Measurements from ENCODE around the gene NELL1. TPM values are rescaled to one million over a fixed set of nuclear protein-coding genes. Genes with fewer than 3 reads are reported as not detected.
A peak's percentile ranks its signal among the peaks of the same experiment; 100 is the strongest.

The NELL1 gene
- polyA plus RNA-seq, 2 of the 4 experiments (the other 2 are of a cell fraction), result not detected

GRCh38 chr11:21560466-21560975 is 891.1 kb downstream of the NELL1 start:
- WGBS (ENCODE audit: missing lambda C conversion rate), result 71% methylated on average over 2 of the region's 2 CpGs

GRCh38 chr11:21561581-21561980 is 892.2 kb downstream of the NELL1 start:
- FAIRE-seq (no peak), DNase-seq (ENCODE audit: low read depth in 1 of 2, low spot score in 1 of 2) (peak; percentile 22 to 72)

More at GRCh38 chr11:21560466-21560975, 891.1 kb downstream of the NELL1 start:
- ChIA-PET POLR2A (no interaction called here), CTCF (no interaction called here)
- TF ChIP-seq USF2 (IDR thresholded peaks at IDR 0.05) (no peak), JUNB (IDR thresholded peaks at IDR 0.05) (no peak), MAFK (IDR thresholded peaks at IDR 0.05; ENCODE audit: partially characterized antibody) (no peak), ZNF302 (CRISPR knock-in tag; IDR thresholded peaks at IDR 0.05) (no peak), BHLHE40 (IDR thresholded peaks at IDR 0.05; ENCODE audit: low read depth, low read length) (no peak), TFCP2L1 (CRISPR knock-in tag; IDR thresholded peaks at IDR 0.05) (no peak), EHMT2 (IDR thresholded peaks at IDR 0.05; ENCODE audit: low read depth) (no peak), KDM5A (IDR thresholded peaks at IDR 0.05) (no peak), NR3C1 (IDR thresholded peaks at IDR 0.05) (no peak), POLR2A (IDR thresholded peaks at IDR 0.05; ENCODE audit: low read length) (no peak)
- TF ChIP-seq, protein P1, sequence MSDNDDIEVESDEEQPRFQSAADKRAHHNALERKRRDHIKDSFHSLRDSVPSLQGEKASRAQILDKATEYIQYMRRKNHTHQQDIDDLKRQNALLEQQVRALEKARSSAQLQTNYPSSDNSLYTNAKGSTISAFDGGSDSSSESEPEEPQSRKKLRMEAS (IDR thresholded peaks at IDR 0.05), result no peak
- TF ChIP-seq, protein P2, sequence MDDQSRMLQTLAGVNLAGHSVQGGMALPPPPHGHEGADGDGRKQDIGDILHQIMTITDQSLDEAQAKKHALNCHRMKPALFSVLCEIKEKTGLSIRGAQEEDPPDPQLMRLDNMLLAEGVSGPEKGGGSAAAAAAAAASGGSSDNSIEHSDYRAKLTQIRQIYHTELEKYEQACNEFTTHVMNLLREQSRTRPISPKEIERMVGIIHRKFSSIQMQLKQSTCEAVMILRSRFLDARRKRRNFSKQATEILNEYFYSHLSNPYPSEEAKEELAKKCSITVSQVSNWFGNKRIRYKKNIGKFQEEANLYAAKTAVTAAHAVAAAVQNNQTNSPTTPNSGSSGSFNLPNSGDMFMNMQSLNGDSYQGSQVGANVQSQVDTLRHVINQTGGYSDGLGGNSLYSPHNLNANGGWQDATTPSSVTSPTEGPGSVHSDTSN (IDR thresholded peaks at IDR 0.05), result no peak
- TF ChIP-seq, protein P3, sequence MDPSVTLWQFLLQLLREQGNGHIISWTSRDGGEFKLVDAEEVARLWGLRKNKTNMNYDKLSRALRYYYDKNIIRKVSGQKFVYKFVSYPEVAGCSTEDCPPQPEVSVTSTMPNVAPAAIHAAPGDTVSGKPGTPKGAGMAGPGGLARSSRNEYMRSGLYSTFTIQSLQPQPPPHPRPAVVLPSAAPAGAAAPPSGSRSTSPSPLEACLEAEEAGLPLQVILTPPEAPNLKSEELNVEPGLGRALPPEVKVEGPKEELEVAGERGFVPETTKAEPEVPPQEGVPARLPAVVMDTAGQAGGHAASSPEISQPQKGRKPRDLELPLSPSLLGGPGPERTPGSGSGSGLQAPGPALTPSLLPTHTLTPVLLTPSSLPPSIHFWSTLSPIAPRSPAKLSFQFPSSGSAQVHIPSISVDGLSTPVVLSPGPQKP (IDR thresholded peaks at IDR 0.05; ENCODE audit: low read depth, low read length), result no peak
- peaks cover 7% of the 10 kb centered on the region; the same call in 1 of the 3 replicates for H3K9me3 ChIP-seq
- no peak overlapping the region for H3K4me3 ChIP-seq
- DNase-seq (ENCODE audit: low read depth in 1 of 2, low spot score in 1 of 2), result no peak
- no peak for FAIRE-seq
- peak overlapping the region; percentile 18 to 85; a peak in 4 of 6 replicates for H3K27ac ChIP-seq
- H3K4me2 ChIP-seq, result no peak overlapping the region
- H3K4me1 ChIP-seq, result peaks cover 44% of the 10 kb centered on the region
- ATAC-seq, result no peak

More at GRCh38 chr11:21561581-21561980, 892.2 kb downstream of the NELL1 start:
- ChIA-PET CTCF (no interaction called here), POLR2A (no interaction called here)
- no peak overlapping the region for H3K4me3 ChIP-seq
- peak overlapping the region; percentile 72 for H3K4me2 ChIP-seq
- peaks cover 7% of the 10 kb centered on the region; the same call in 1 of the 3 replicates for H3K9me3 ChIP-seq
- 3% methylated on average over 1 of the region's 1 CpG for WGBS (ENCODE audit: missing lambda C conversion rate)
- peaks cover 42% of the 10 kb centered on the region for H3K4me1 ChIP-seq
- no peak for TF ChIP-seq KDM5A (IDR thresholded peaks at IDR 0.05)
- TF ChIP-seq POLR2AphosphoS2 (conservative IDR thresholded peaks at IDR 0.05; ENCODE audit: low read length), result no peak
- TF ChIP-seq, protein P4, sequence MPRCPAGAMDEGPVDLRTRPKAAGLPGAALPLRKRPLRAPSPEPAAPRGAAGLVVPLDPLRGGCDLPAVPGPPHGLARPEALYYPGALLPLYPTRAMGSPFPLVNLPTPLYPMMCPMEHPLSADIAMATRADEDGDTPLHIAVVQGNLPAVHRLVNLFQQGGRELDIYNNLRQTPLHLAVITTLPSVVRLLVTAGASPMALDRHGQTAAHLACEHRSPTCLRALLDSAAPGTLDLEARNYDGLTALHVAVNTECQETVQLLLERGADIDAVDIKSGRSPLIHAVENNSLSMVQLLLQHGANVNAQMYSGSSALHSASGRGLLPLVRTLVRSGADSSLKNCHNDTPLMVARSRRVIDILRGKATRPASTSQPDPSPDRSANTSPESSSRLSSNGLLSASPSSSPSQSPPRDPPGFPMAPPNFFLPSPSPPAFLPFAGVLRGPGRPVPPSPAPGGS (IDR thresholded peaks at IDR 0.05), result no peak
- 0 out of 5 replicates have a peak, but pooled peaks of 1 of the 2 experiments have one; percentile 23 for TF ChIP-seq EP300 (IDR thresholded peaks at IDR 0.05)
- TF ChIP-seq NR3C1 (IDR thresholded peaks at IDR 0.05), result no peak
- TF ChIP-seq FOSL2 (IDR thresholded peaks at IDR 0.05), result 0 out of 2 replicates have a peak, but pooled peaks have one; percentile 25
- peak; percentile 34; the same call in 1 of the 2 replicates for TF ChIP-seq FOSL2 (CRISPR knock-in tag; IDR thresholded peaks at IDR 0.05)
- no peak for TF ChIP-seq SMC3 (IDR thresholded peaks at IDR 0.05)
- TF ChIP-seq, protein P1 (IDR thresholded peaks at IDR 0.05), result no peak; the same call in 1 of the 2 replicates
- peak in 1 of 2 experiments; percentile 10; a peak in 1 of 5 replicates for TF ChIP-seq RAD21 (conservative IDR thresholded peaks at IDR 0.05 in 1 of 2, IDR thresholded peaks at IDR 0.05 in 1 of 2)
- TF ChIP-seq KDM1A (IDR thresholded peaks at IDR 0.05; ENCODE audit: low read depth), result no peak
- no peak for TF ChIP-seq HDAC2 (IDR thresholded peaks at IDR 0.05)
- TF ChIP-seq, protein P2 (IDR thresholded peaks at IDR 0.05), result no peak
- no peak for TF ChIP-seq EHMT2 (IDR thresholded peaks at IDR 0.05; ENCODE audit: low read depth)
- peak; percentile 72 for TF ChIP-seq JUNB (IDR thresholded peaks at IDR 0.05)
- TF ChIP-seq, protein P5, sequence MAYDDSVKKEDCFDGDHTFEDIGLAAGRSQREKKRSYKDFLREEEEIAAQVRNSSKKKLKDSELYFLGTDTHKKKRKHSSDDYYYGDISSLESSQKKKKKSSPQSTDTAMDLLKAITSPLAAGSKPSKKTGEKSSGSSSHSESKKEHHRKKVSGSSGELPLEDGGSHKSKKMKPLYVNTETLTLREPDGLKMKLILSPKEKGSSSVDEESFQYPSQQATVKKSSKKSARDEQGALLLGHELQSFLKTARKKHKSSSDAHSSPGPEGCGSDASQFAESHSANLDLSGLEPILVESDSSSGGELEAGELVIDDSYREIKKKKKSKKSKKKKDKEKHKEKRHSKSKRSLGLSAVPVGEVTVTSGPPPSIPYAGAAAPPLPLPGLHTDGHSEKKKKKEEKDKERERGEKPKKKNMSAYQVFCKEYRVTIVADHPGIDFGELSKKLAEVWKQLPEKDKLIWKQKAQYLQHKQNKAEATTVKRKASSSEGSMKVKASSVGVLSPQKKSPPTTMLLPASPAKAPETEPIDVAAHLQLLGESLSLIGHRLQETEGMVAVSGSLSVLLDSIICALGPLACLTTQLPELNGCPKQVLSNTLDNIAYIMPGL (CRISPR knock-in tag; IDR thresholded peaks at IDR 0.05; ENCODE audit: borderline replicate concordance), result no peak
- 0 out of 5 replicates have a peak, but pooled peaks of 1 of the 2 experiments have one; percentile 46 for TF ChIP-seq JUN (IDR thresholded peaks at IDR 0.05)
- no peak for TF ChIP-seq ZFP36 (IDR thresholded peaks at IDR 0.05; ENCODE audit: borderline replicate concordance, partially characterized antibody)
- peak; percentile 76 to 84; a peak in 5 of 6 replicates for ATAC-seq
- H3K27ac ChIP-seq, result peak overlapping the region; percentile 72 to 85

All from A549 (cell line).